Frontal cortex (tissue), 4 donors: ENCODE measurements around the gene TNRC18. TPM values are rescaled to one million over a fixed set of nuclear protein-coding genes. Genes with fewer than 3 reads are reported as not detected.
"Not testable (repeated sequence)": the region's sequence is repeated elsewhere in the genome, so short reads cannot be mapped to it uniquely, and the experiment has no call there.

Source experiments
- DNase-seq, 2 donors: peaks; one replicate each; pipeline ENCODE4 v3.0.0; 2012; ENCODE audit warnings: low spot score in 2 of 2
- FAIRE-seq: peaks from 2 replicates; lab custom pipeline; 2012; peaks lifted over from hg19 to GRCh38; lab: Jason Lieb, UNC
- total RNA-seq: library from RNA; depleted of rRNA; stranded (reverse); fragments of >200 nt; gene quantifications from one replicate; pipeline ENCODE4 v1.2.3, GENCODE V29; 2014
- donor health status: control.
- donor health status: control.
- donor health status: control.

Gene TNRC18
- total RNA-seq, 1 donor from 2014 or later: 40.8 TPM

GRCh38 chr7:5360021-5360420 lies 63.6 kb downstream of the TNRC18 start:
- not testable (repeated sequence) for DNase-seq, FAIRE-seq

DNA sequence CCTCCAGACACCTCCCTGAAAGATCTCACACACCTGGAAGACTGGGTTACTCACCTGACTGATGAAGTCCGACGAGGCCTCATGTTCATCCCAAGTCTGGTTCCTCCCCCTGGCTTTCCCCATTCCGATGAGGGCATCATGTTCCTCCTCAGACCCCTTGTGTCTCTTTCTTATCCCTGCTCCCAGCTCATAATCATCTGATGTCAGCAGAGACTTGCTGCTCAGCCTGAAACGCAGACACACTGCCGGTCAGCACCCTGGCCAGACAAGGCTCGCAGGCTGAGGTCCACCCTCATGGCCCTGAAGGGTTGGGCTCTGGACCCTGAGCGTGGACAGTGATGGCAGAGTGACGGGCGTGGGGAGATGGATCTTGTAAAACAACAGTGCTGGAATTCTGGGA lies 64.3 kb downstream of the TNRC18 start:
- no peak for FAIRE-seq
- DNase-seq: no peak

DNA sequence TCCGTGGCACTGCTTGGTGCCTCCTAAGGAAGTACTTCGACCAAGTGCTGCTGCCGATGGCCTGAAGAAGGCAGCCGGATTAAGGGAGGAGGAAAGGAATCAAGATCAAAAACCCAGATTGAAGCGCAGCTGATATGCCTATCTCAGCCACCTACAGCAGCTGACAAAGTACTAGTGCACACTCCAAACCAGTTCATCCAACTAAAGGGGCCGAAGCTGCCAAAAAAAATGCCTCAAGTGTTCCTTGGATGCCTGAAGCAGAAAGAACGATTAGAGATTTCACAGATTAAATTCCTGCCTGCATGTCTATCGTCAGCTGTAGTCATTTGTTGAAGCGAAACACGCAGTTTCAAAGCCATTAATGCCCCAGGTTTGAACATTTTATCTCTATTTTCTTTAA lies 65.7 kb downstream of the TNRC18 start:
- DNase-seq (no peak), FAIRE-seq (no peak)

DNA sequence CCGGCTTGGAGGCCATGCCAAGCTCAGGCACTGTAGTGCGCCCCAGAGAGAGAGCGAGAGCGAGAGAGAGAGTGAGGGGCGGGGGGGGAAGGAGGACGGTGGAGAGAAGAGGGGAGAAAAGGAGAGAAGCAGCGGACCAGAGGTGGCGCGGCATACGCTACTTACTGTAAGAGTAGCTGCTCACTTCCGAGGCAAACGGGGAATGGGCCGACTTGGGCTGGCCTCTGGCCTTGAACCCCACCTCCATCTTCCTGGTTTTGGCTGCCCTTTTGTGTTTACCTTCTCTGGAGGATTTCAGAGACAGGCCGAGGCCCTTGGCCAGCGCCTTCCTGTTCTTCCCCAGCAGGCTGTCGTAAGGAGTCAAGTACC lies 66.9 kb downstream of the TNRC18 start:
- no peak for DNase-seq
- no peak for FAIRE-seq

GRCh38 chr7:5354460-5355232 lies 69.0 kb downstream of the TNRC18 start:
- DNase-seq (peak in 1 of 2 donors; percentile 55), FAIRE-seq (no peak)

DNA sequence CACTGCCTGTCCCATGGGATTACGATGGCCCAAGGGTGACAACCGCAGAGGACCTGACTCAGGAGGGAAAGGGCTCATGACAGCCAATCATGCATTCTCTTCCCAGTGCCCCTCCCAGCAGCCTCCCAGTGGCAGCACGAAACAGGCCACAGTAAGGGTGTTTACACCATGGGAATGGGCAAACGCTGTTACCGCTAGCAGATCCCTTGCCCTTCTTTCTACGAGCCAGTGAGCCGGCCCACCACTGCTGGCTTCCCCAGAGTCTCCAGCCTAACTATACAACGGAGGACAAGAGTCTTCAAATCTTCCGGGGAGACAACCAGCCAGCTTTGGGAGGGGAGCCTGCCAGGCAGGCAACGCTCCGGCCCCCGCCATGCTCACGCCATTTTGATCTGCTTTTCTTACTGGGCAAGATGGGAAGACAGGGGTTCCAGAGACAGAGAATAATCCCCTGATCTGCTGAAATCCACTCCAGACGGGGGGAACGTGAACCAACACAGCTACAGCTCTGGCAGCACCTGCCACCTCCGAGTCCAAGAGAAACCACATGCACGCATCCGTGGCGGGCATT lies 71.1 kb downstream of the TNRC18 start:
- FAIRE-seq (no peak), DNase-seq (no peak)

- DNase-seq (no peak), FAIRE-seq (no peak)
These were observed 71.9 kb downstream of the TNRC18 start for GRCh38 chr7:5351507-5352265.

GRCh38 chr7:5350600-5351385 lies 72.8 kb downstream of the TNRC18 start:
- no peak for FAIRE-seq
- no peak for DNase-seq

GRCh38 chr7:5350174-5350463 lies 73.5 kb downstream of the TNRC18 start:
- no peak for FAIRE-seq
- no peak for DNase-seq

DNA sequence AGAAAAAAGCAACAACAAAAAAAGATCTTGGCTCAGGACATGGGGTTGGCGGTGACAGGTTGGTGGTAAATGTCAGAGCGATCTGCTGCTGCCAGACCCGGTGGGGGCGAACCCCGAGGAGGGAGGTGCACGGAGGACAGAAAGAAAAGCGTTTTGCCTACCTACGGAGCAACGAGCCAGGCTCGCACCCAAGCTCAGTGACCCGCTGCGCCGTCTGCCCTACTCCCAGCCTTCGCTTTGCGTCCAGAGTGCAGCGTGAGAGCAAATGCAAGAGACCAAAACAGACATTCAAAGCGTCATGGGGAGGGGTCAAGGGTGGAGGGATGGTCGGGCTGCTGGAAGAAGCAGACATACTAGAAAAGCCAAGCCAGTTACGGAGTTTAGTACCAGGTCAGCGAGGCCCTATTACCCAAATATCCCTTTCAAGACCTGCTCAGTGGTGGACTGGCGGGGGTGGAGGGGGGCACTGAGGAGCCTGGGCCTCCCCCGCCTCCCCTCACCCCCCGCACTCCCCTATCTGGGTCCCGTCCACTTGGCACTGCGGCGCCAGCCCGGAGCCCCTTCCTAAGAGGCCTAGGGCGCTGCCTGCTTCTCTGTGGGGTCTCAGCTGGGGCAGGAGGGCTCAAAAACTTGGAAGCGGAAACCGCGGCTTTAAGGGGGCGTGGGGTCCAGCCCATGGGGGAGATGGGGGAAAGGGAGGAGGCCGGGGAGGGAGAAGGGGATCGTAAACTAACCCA lies 74.0 kb downstream of the TNRC18 start:
- FAIRE-seq (no peak), DNase-seq (no peak)

GRCh38 chr7:5349005-5349380 lies 74.6 kb downstream of the TNRC18 start:
- DNase-seq: no peak
- no peak for FAIRE-seq

- DNase-seq (no peak), FAIRE-seq (no peak)
These were observed 75.3 kb downstream of the TNRC18 start for GRCh38 chr7:5348134-5349004.

- FAIRE-seq (no peak), DNase-seq (no peak)
These were observed 78.0 kb downstream of the TNRC18 start for GRCh38 chr7:5345671-5346070.

DNA sequence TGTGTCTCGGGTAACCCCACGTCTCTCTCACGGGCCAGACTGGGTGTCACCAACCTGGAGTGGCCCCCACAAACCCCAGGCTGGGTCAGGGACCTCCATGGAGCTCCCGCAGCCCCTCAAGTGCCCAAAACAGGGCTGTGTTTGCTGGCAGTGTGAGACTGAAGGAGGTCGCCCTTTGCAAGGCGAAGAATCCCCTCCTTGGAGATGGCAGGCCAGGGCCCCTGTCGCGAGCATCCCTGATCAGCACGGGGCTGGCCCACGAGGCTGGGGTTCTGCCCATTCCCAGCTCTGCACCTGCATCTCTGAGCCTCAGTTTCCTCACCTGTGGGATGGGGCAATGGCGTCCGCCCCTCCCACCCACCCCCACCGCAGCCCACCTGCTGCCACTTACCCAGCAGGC lies 78.5 kb downstream of the TNRC18 start:
- FAIRE-seq: no peak

GRCh38 chr7:5344342-5344741 lies 79.3 kb downstream of the TNRC18 start:
- no peak for FAIRE-seq
- DNase-seq: no peak

More for the DNA sequence above, 78.5 kb downstream of the TNRC18 start:
- no peak for DNase-seq

DNA sequence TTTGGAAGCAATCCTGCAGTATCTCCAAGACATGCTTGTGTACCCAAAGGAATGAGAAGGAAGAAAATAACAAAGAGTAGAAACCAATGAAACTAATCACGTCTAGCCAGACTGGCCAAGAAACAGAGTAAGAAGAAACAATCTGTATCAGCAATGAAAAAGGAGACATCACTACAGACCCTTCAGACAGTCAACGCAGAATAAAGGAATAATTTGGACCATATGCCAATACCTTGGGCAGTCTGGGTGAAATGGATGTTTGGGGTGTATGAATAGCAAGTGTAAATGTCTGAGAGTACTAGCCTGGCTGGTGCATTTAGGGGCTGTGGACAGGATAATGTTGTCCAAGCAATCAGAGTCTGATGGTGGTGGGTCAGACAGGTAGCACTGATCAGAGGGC lies 79.8 kb downstream of the TNRC18 start:
- FAIRE-seq (no peak), DNase-seq (no peak)

- FAIRE-seq (no peak), DNase-seq (no peak)
These were observed 81.0 kb downstream of the TNRC18 start for GRCh38 chr7:5342631-5343030.

DNA sequence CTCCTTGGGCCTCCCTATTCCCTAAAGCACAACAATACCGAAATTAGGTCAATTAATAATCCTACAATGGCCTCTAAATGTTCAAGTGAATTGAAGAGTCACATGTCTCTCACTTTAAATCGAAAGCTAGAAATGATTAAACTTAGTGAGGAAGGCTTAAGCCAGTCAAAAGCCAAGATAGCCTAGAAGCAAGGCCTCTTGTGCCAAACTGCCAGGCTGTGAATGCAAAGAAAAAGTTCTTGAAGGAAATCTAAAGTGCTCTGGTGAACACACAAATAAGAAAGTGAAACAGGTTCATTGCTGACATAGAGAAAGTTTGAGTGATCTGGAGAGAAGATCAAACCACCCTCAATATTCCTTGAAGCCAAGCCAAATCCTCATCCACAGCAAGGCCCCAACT lies 83.7 kb downstream of the TNRC18 start:
- DNase-seq (no peak), FAIRE-seq (no peak)

DNA sequence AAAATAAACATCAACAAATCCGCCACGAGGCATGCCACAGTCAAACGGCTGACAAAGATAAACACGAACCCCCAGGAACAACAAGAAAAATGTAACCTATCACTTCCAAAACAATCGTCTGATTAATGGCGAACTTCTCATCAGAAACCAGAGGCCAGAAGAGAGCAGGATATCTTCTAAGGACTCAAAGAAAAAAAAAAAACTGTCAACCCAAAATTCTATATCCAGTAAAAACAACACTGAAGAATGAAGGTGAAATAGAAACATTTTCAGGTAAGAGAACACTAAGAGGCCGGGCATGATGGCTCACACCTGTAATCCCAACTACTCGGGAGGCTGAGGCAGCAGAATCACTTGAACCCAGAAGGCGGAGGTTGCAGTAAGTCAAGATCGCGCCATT lies 86.6 kb downstream of the TNRC18 start:
- no peak for DNase-seq
- no peak for FAIRE-seq
